Hepatocyte (in vitro differentiated cells): Measurements from ENCODE around the gene ARSB. TPM values are rescaled to one million over a fixed set of nuclear protein-coding genes. Genes with fewer than 3 reads are reported as not detected.
A peak's percentile ranks its signal among the peaks of the same experiment; 100 is the strongest.

Experiments
- DNase-seq: peaks from one replicate; pipeline ENCODE4 v3.0.0-alpha.2; 2016; ENCODE audit warnings: low spot score
- H2AFZ ChIP-seq: fragments of 200-600 bp; sonication (generic); 2 replicates; pipeline ENCODE4 v1.6.0; 2016; ENCODE audit warnings: antibody characterized with exemption, mild to moderate bottlenecking
- H3K27ac ChIP-seq: fragments of 200-600 bp; sonication (generic); 2 replicates; pipeline ENCODE4 v1.5.1; 2016; ENCODE audit warnings: mild to moderate bottlenecking
- H3K27me3 ChIP-seq: fragments of 200-600 bp; sonication (generic); 2 replicates; pipeline ENCODE4 v1.6.1; 2016
- H3K36me3 ChIP-seq: fragments of 200-600 bp; sonication (generic); replicated peaks from 2 replicates; pipeline ENCODE4 v1.5.1; 2016; ENCODE audit warnings: low read depth; ENCODE audit not compliant: insufficient read depth
- H3K4me1 ChIP-seq: fragments of 200-600 bp; sonication (generic); 2 replicates; pipeline ENCODE4 v1.5.1; 2016; ENCODE audit warnings: mild to moderate bottlenecking, moderate library complexity; ENCODE audit not compliant: insufficient read depth
- H3K4me2 ChIP-seq: fragments of 200-600 bp; sonication (generic); 2 replicates; pipeline ENCODE4 v1.6.0; 2016
- H3K4me3 ChIP-seq: fragments of 200-600 bp; sonication (generic); 2 replicates; pipeline ENCODE4 v1.5.1; 2016; ENCODE audit warnings: mild to moderate bottlenecking
- H3K79me2 ChIP-seq: fragments of 200-600 bp; sonication (generic); 2 replicates; pipeline ENCODE4 v1.6.0; 2017; ENCODE audit warnings: mild to moderate bottlenecking
- H3K9me2 ChIP-seq: fragments of 200-600 bp; sonication (generic); replicated peaks from 2 replicates; pipeline ENCODE4 v1.6.0; 2017; ENCODE audit warnings: mild to moderate bottlenecking; ENCODE audit not compliant: insufficient read depth
- H3K9me3 ChIP-seq: fragments of 200-600 bp; sonication (generic); 2 replicates; pipeline ENCODE4 v1.5.1; 2016; ENCODE audit warnings: low read depth, mild to moderate bottlenecking
- H4K20me1 ChIP-seq: fragments of 200-600 bp; sonication (generic); 2 replicates; pipeline ENCODE4 v1.6.0; 2016; ENCODE audit warnings: mild to moderate bottlenecking; ENCODE audit not compliant: insufficient read depth, poor library complexity, severe bottlenecking
- CTCF ChIP-seq: fragments of 200-600 bp; sonication (generic); IDR thresholded peaks from 2 replicates; pipeline ENCODE4 v1.5.1; 2016; ENCODE audit warnings: antibody characterized with exemption, mild to moderate bottlenecking; ENCODE audit not compliant: poor library complexity
- EZH2 ChIP-seq: fragments of 200-600 bp; sonication (generic); IDR thresholded peaks from 2 replicates; pipeline ENCODE4 v1.6.1; 2016; ENCODE audit warnings: antibody characterized with exemption, mild to moderate bottlenecking, borderline replicate concordance
- EZH2phosphoT487 ChIP-seq: fragments of 200-600 bp; sonication (generic); IDR thresholded peaks from one replicate; pipeline ENCODE4 v1.6.1; 2018; ENCODE audit warnings: antibody characterized with exemption, mild to moderate bottlenecking, low read depth, moderate library complexity; ENCODE audit not compliant: unreplicated experiment, severe bottlenecking
- WGBS: methylation state at CpG from one replicate; pipeline ENCODE4 v1.1.6; 2016; ENCODE audit warnings: low lambda C conversion rate; ENCODE audit errors: missing lambda C conversion rate; 5-methylcytosine and 5-hydroxymethylcytosine counted together
- polyA plus RNA-seq: library from polyadenylated mRNA; unstranded; fragments of >200 nt; fragmentation: Nextera tagmentation; extraction: Ambion mirVana; gene quantifications from 2 replicates; pipeline ENCODE4 v1.2.1, GENCODE V29; 2016
- total RNA-seq: library from RNA; depleted of rRNA; stranded (reverse); fragments of >200 nt; gene quantifications from 2 replicates; pipeline ENCODE4 v1.2.3, GENCODE V29; 2014

ARSB gene
- total and polyA plus RNA-seq, 2 experiments from 2014 or later = 13.5 to 19.8 TPM

- DNase-seq = no peak
- peaks cover 7% of the 10 kb centered on the region for H3K4me1 ChIP-seq
- no peak overlapping the region for H3K4me2 ChIP-seq
- no peak overlapping the region for H2AFZ ChIP-seq
- no peaks in the 10 kb centered on the region for H4K20me1 ChIP-seq
- H3K27ac ChIP-seq = no peak overlapping the region
- H3K9me2 ChIP-seq = no peaks in the 10 kb centered on the region
- no peaks in the 10 kb centered on the region for H3K79me2 ChIP-seq
- TF ChIP-seq EZH2phosphoT487 = no peak
- no peak for TF ChIP-seq CTCF
- TF ChIP-seq EZH2 = no peak
- no peaks in the 10 kb centered on the region for H3K9me3 ChIP-seq
- H3K27me3 ChIP-seq = no peaks in the 10 kb centered on the region
- WGBS = 50% methylated on average over 1 of the region's 1 CpG
- no peaks in the 10 kb centered on the region for H3K36me3 ChIP-seq
- H3K4me3 ChIP-seq = no peak overlapping the region
Measured at GRCh38 chr5:78811866-78812265, 173.2 kb downstream of the ARSB start.

- Histone ChIP-seq H3K9me2 (no peaks in the 10 kb centered on the region), H3K4me1 (peaks cover 7% of the 10 kb centered on the region), H3K4me3 (no peak overlapping the region), H3K27ac (no peak overlapping the region), H2AFZ (no peak overlapping the region), H4K20me1 (no peaks in the 10 kb centered on the region), H3K79me2 (no peaks in the 10 kb centered on the region), H3K4me2 (peak overlapping the region; percentile 14), H3K27me3 (no peaks in the 10 kb centered on the region), H3K9me3 (no peaks in the 10 kb centered on the region), H3K36me3 (no peaks in the 10 kb centered on the region)
- DNase-seq = no peak
- TF ChIP-seq EZH2 (no peak), CTCF (no peak), EZH2phosphoT487 (no peak)
- 41% methylated on average over 5 of the region's 5 CpGs for WGBS
Measured at GRCh38 chr5:78811121-78811817, 173.8 kb downstream of the ARSB start.

- TF ChIP-seq EZH2 (no peak), EZH2phosphoT487 (no peak), CTCF (no peak)
- 76% methylated on average over 6 of the region's 6 CpGs for WGBS
Measured at GRCh38 chr5:78810098-78810920, 174.8 kb downstream of the ARSB start.

More at GRCh38 chr5:78810098-78810920, 174.8 kb downstream of the ARSB start:
- no peak overlapping the region for H3K27ac ChIP-seq
- no peak for DNase-seq
- no peak overlapping the region for H3K4me3 ChIP-seq
- H3K9me2 ChIP-seq = no peaks in the 10 kb centered on the region
- no peak overlapping the region for H3K4me2 ChIP-seq
- H3K36me3 ChIP-seq = no peaks in the 10 kb centered on the region
- H3K9me3 ChIP-seq = no peaks in the 10 kb centered on the region
- no peaks in the 10 kb centered on the region for H3K27me3 ChIP-seq
- H4K20me1 ChIP-seq = no peaks in the 10 kb centered on the region
- H2AFZ ChIP-seq = no peak overlapping the region
- H3K4me1 ChIP-seq = peaks cover 7% of the 10 kb centered on the region
- no peaks in the 10 kb centered on the region for H3K79me2 ChIP-seq
